Hepatocyte (in vitro differentiated cells): ENCODE data around the gene SH3BGR. TPM values are rescaled to one million over a fixed set of nuclear protein-coding genes. Genes with fewer than 3 reads are reported as not detected.

ENCODE experiments used
- DNase-seq: peaks from one replicate; pipeline ENCODE4 v3.0.0-alpha.2; 2016; ENCODE audit warnings: low spot score
- H2AFZ ChIP-seq: fragments of 200-600 bp; sonication (generic); 2 replicates; pipeline ENCODE4 v1.6.0; 2016; ENCODE audit warnings: antibody characterized with exemption, mild to moderate bottlenecking
- H3K27ac ChIP-seq: fragments of 200-600 bp; sonication (generic); 2 replicates; pipeline ENCODE4 v1.5.1; 2016; ENCODE audit warnings: mild to moderate bottlenecking
- H3K27me3 ChIP-seq: fragments of 200-600 bp; sonication (generic); 2 replicates; pipeline ENCODE4 v1.6.1; 2016
- H3K36me3 ChIP-seq: fragments of 200-600 bp; sonication (generic); replicated peaks from 2 replicates; pipeline ENCODE4 v1.5.1; 2016; ENCODE audit warnings: low read depth; ENCODE audit not compliant: insufficient read depth
- H3K4me1 ChIP-seq: fragments of 200-600 bp; sonication (generic); 2 replicates; pipeline ENCODE4 v1.5.1; 2016; ENCODE audit warnings: mild to moderate bottlenecking, moderate library complexity; ENCODE audit not compliant: insufficient read depth
- H3K4me2 ChIP-seq: fragments of 200-600 bp; sonication (generic); 2 replicates; pipeline ENCODE4 v1.6.0; 2016
- H3K4me3 ChIP-seq: fragments of 200-600 bp; sonication (generic); 2 replicates; pipeline ENCODE4 v1.5.1; 2016; ENCODE audit warnings: mild to moderate bottlenecking
- H3K79me2 ChIP-seq: fragments of 200-600 bp; sonication (generic); 2 replicates; pipeline ENCODE4 v1.6.0; 2017; ENCODE audit warnings: mild to moderate bottlenecking
- H3K9me2 ChIP-seq: fragments of 200-600 bp; sonication (generic); replicated peaks from 2 replicates; pipeline ENCODE4 v1.6.0; 2017; ENCODE audit warnings: mild to moderate bottlenecking; ENCODE audit not compliant: insufficient read depth
- H3K9me3 ChIP-seq: fragments of 200-600 bp; sonication (generic); 2 replicates; pipeline ENCODE4 v1.5.1; 2016; ENCODE audit warnings: low read depth, mild to moderate bottlenecking
- H4K20me1 ChIP-seq: fragments of 200-600 bp; sonication (generic); 2 replicates; pipeline ENCODE4 v1.6.0; 2016; ENCODE audit warnings: mild to moderate bottlenecking; ENCODE audit not compliant: insufficient read depth, poor library complexity, severe bottlenecking
- CTCF ChIP-seq: fragments of 200-600 bp; sonication (generic); IDR thresholded peaks from 2 replicates; pipeline ENCODE4 v1.5.1; 2016; ENCODE audit warnings: antibody characterized with exemption, mild to moderate bottlenecking; ENCODE audit not compliant: poor library complexity
- EZH2 ChIP-seq: fragments of 200-600 bp; sonication (generic); IDR thresholded peaks from 2 replicates; pipeline ENCODE4 v1.6.1; 2016; ENCODE audit warnings: antibody characterized with exemption, mild to moderate bottlenecking, borderline replicate concordance
- EZH2phosphoT487 ChIP-seq: fragments of 200-600 bp; sonication (generic); IDR thresholded peaks from one replicate; pipeline ENCODE4 v1.6.1; 2018; ENCODE audit warnings: antibody characterized with exemption, mild to moderate bottlenecking, low read depth, moderate library complexity; ENCODE audit not compliant: unreplicated experiment, severe bottlenecking
- WGBS: methylation state at CpG from one replicate; pipeline ENCODE4 v1.1.6; 2016; ENCODE audit warnings: low lambda C conversion rate; ENCODE audit errors: missing lambda C conversion rate; 5-methylcytosine and 5-hydroxymethylcytosine counted together
- polyA plus RNA-seq: library from polyadenylated mRNA; unstranded; fragments of >200 nt; fragmentation: Nextera tagmentation; extraction: Ambion mirVana; gene quantifications from 2 replicates; pipeline ENCODE4 v1.2.1, GENCODE V29; 2016
- total RNA-seq: library from RNA; depleted of rRNA; stranded (reverse); fragments of >200 nt; gene quantifications from 2 replicates; pipeline ENCODE4 v1.2.3, GENCODE V29; 2014

SH3BGR gene
- total and polyA plus RNA-seq, 2 experiments from 2014 or later: 1.8 to 2.5 TPM

DNA sequence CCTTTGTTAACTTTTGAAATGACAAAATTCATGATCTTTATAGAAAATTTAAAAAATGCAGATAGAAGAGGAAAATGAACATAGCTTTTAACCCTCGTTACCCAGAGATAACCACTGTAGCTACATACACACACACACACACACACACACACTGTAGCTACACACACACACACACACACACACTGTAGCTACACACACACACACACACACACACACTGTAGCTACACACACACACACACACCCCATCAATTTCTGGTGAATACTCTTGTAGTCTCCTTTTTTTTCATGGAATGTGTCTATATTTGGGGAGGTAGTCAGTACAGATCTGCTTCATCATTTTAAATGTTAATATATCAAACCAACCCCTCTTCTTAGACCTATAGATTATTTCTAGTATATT is 58.5 kb downstream of the SH3BGR start:
- Histone ChIP-seq H3K27ac (no peak overlapping the region), H3K9me3 (no peaks in the 10 kb centered on the region)
- WGBS: 86% methylated on average over 1 of the region's 1 CpG

GRCh38 chr21:39511102-39511501 is 59.3 kb downstream of the SH3BGR start:
- no peaks in the 10 kb centered on the region for H3K79me2 ChIP-seq
- no peaks in the 10 kb centered on the region for H3K36me3 ChIP-seq
- H3K4me2 ChIP-seq: no peak overlapping the region
- TF ChIP-seq EZH2: no peak
- no peak for TF ChIP-seq CTCF
- no peak for TF ChIP-seq EZH2phosphoT487
- no peaks in the 10 kb centered on the region for H4K20me1 ChIP-seq
- 100% methylated on average over 3 of the region's 3 CpGs for WGBS
- no peak overlapping the region for H2AFZ ChIP-seq
- no peak for DNase-seq
- H3K27me3 ChIP-seq: no peaks in the 10 kb centered on the region
- H3K27ac ChIP-seq: no peak overlapping the region
- H3K4me1 ChIP-seq: no peaks in the 10 kb centered on the region
- no peaks in the 10 kb centered on the region for H3K9me2 ChIP-seq
- no peak overlapping the region for H3K4me3 ChIP-seq
- H3K9me3 ChIP-seq: no peaks in the 10 kb centered on the region

More for the DNA sequence above, 58.5 kb downstream of the SH3BGR start:
- Histone ChIP-seq H3K27me3 (no peaks in the 10 kb centered on the region), H3K4me1 (no peaks in the 10 kb centered on the region), H2AFZ (no peak overlapping the region), H4K20me1 (no peaks in the 10 kb centered on the region), H3K36me3 (no peaks in the 10 kb centered on the region), H3K4me3 (no peak overlapping the region), H3K79me2 (no peaks in the 10 kb centered on the region), H3K9me2 (no peaks in the 10 kb centered on the region), H3K4me2 (no peak overlapping the region)
- TF ChIP-seq CTCF (no peak), EZH2 (no peak), EZH2phosphoT487 (no peak)
- no peak for DNase-seq

DNA sequence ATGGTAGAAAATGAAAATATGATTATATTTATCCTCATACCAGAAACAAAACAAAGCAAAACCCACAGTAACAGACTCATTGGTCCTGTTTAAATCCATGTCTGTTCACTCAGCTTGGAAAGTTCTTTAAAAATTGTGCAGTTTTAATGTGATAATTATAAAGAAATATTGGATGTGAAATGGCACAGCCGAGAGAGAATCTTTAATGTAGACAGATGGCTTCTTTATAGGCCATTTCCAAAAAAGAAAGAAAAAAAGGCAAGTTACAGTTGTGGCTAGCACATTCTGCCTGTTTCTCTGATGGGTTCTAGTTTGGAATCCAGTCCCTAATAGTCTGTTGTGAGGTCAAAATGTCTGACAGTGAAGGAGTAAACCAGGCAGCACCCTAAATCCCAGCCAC is 62.0 kb downstream of the SH3BGR start:
- no peak overlapping the region for H3K27ac ChIP-seq
- no peaks in the 10 kb centered on the region for H3K27me3 ChIP-seq
- H4K20me1 ChIP-seq: no peaks in the 10 kb centered on the region
- no peaks in the 10 kb centered on the region for H3K9me3 ChIP-seq
- H3K36me3 ChIP-seq: no peaks in the 10 kb centered on the region
- H2AFZ ChIP-seq: no peak overlapping the region
- DNase-seq: no peak
- 97% methylated on average over 1 of the region's 1 CpG for WGBS
- no peak overlapping the region for H3K4me3 ChIP-seq
- H3K4me2 ChIP-seq: no peak overlapping the region
- TF ChIP-seq EZH2phosphoT487 (no peak), EZH2 (no peak), CTCF (no peak)
- H3K9me2 ChIP-seq: no peaks in the 10 kb centered on the region
- no peaks in the 10 kb centered on the region for H3K79me2 ChIP-seq
- no peaks in the 10 kb centered on the region for H3K4me1 ChIP-seq
